GM21515 (cell line): ENCODE measurements around the gene PFN4.

Experiments used
- ATAC-seq: cut with Tn5 transposase; IDR thresholded peaks from one replicate; pipeline ENCODE4 v1.9.1; 2021; ENCODE audit not compliant: unreplicated experiment

The PFN4 gene

DNA sequence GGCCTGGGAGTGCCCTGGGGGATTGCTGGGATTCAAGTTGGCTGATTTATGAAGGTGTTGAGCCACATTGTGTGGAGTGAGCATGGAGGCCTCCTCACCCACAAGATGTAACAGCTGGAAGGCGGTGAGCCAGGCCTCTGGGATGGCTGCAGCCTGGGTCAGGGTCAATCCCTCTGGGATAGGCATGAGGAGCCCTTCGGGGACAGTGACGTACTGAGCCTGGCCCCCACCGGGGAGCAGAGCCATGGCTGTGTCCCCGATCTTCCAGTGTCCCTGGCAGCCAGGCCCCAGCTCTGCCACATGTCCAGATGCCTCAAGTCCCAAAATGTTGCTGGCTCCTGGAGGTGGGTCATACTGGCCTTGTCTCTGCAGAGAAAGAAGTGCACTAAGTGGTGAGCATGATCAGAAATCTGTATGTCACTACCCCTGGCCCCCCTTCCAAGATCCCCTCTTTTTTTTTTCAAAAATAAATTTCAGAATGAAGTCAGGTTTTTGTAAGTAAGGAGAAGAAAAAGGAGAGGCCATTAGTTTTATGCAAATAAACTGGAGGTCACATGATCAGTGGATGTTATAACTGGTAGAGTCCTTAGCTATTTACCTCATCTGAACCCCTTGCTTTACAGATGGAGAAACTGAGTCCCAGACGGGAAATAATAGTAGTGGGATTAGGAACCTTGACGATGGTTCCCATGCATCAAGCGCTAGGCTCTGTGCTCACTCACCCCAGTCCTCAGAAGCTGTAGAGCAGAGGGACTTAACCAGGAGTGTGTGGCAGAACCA lies 40.2 kb downstream of the PFN4 start:
- no peak for ATAC-seq

GRCh38 chr2:24080701-24081100 lies 42.4 kb downstream of the PFN4 start:
- ATAC-seq: no peak

DNA sequence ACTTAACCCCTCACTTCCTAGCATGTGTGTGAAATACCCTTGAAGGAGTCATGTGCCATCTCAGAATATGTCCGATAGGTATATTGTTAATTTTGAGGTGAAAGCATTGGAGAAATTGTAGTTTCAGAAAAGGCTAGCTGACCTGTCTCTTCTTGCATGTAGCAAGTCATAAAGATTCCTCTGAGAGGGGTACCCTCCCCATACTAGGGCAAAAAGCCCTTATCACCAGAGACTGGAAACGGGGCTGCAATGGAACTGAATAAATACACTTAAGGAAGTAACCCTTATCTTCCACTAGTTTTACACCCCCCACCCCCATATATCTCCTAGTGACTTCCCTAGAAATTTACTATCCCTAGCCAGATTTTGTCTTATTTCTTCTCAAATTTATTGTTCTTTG lies 45.3 kb downstream of the PFN4 start:
- no peak for ATAC-seq

DNA sequence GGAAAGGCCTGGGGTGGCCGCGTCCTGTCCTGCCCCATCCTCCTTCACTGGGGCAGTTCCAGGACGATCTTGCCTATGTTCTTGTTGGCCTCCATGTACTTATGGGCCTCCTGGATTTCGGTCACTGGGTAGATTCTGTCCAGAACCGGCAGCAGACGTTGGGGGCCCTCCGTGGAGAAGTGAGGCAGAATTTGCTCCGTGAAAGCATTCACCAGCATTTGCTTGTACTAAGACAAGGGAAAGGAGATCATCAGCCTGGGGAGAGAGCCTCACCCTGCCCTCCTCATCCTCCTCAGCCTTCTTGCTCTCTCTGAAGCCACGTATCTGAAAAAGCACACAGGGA lies 45.6 kb downstream of the PFN4 start:
- ATAC-seq: no peak

DNA sequence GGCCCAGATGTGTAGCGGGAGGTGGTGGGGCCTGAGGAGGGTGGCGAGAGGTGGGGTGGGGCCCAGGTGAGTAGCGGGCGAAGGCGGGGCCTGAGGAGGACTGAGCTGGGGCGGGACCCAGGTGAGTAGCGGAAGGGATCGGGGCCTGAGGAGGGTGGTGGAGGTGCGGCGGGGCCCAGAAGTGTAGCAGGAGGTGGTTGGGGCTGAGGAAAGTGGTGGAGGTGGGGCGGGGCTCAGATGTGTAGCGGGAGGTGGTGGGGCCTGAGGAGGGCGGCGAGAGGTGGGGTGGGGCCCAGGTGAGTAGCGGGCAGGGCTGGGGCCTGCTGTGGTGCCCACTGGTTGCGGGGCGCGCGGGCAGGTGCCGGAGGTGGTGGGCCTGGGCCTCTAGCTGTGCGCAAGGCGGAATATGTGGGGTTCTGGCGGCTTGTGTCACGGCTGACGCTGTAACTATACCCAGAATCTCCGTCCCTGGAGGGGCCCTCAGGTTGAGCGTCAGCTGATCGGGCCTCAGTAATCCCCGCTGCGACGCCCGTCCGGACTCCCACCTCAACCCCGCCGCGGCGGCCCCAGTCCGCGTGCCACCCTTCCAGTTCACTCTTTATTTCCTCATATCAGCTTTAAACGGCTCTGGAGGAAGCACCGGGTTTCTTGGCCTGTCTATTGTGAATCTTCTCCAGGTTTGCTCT lies 46.1 kb downstream of the PFN4 start:
- ATAC-seq: peak; percentile 18

- ATAC-seq: peak; percentile 94
Measured at GRCh38 chr2:24075915-24076848, 47.0 kb downstream of the PFN4 start, which contains the start of gene SF3B6. SF3B6 (minus strand) TSS chr2:24076326; CDS start chr2:24076229, 97 bp downstream.

DNA sequence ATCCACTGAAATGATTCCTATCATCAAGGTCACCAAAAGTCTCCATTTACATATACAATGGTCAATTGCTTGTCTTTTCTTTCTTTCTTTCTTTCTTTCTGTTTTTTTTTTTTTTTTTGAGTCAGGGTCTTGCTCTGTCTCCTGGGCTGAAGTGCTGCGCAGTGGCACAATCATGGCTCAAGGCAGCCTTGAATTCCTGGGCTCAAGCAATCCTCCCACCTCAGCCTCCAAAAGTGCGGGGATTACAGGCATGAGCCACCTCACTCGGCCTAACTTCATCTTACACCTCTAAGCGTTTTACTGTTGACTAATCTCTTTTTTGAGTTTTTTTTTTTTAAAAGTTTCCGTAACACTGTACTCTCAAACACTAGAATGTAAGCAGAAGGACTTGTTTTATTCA lies 47.9 kb downstream of the PFN4 start:
- ATAC-seq: no peak

GRCh38 chr2:24073816-24074215 lies 49.3 kb downstream of the PFN4 start:
- no peak for ATAC-seq

- ATAC-seq: no peak
Measured at GRCh38 chr2:24072259-24072658, 50.9 kb downstream of the PFN4 start.

GRCh38 chr2:24065341-24065740 lies 57.8 kb downstream of the PFN4 start:
- ATAC-seq: no peak
